Spinal cord (tissue), 10 donors: ENCODE results near the gene CREB3L1. TPM values are rescaled to one million over a fixed set of nuclear protein-coding genes. Genes with fewer than 3 reads are reported as not detected.

Experiments used
- DNase-seq, 6 donors: peaks; one replicate each; pipeline versions ENCODE4 v3.0.0 to v3.0.0-alpha.2; 2013 to 2015; ENCODE audit warnings: low spot score in 6 of 6, low read depth in 4 of 6
- H3K27ac ChIP-seq: one replicate; pipeline ENCODE4 v1.5.1; 2013; ENCODE audit warnings: low read depth, low read length, control low read depth
- H3K27me3 ChIP-seq: one replicate; pipeline ENCODE4 v1.6.1; 2013; ENCODE audit warnings: low read length; ENCODE audit not compliant: control insufficient read depth, insufficient read depth
- H3K36me3 ChIP-seq: one replicate; pipeline ENCODE4 v1.6.1; 2013; ENCODE audit warnings: low read length; ENCODE audit not compliant: control insufficient read depth, insufficient read depth
- H3K4me1 ChIP-seq: one replicate; pipeline ENCODE4 v1.6.1; 2013; ENCODE audit warnings: low read length; ENCODE audit not compliant: control insufficient read depth, insufficient read depth
- H3K4me3 ChIP-seq: one replicate; pipeline ENCODE4 v1.5.1; 2013; ENCODE audit warnings: low read depth, low read length, control low read depth
- H3K9me3 ChIP-seq: one replicate; pipeline ENCODE4 v1.6.1; 2013; ENCODE audit warnings: low read length; ENCODE audit not compliant: control insufficient read depth, insufficient read depth
- WGBS: methylation state at CpG from one replicate; pipeline ENCODE4 v1.1.5; 2013; ENCODE audit warnings: missing lambda C conversion rate; ENCODE audit not compliant: insufficient coverage; 5-methylcytosine and 5-hydroxymethylcytosine counted together
- polyA plus RNA-seq, 2 donors: library from polyadenylated mRNA; unstranded; fragments of 120-200 nt; gene quantifications; one replicate each; pipeline ENCODE4 v1.2.1, GENCODE V29; 2013; ENCODE audit not compliant: insufficient read length in 2 of 2
- total RNA-seq, 2 donors: library from RNA; depleted of rRNA in 1 of 2; stranded (reverse); fragments of 120-200 nt in 1 of 2; fragments of >200 nt in 1 of 2; gene quantifications; one replicate each; pipeline versions ENCODE4 v1.2.3 to v1.2.4, GENCODE V29; 2013 to 2014
- donor health status: healthy.

The CREB3L1 gene
- total and polyA plus RNA-seq, 4 donors, result 12.2 to 21.5 (median 14.0) TPM

- H3K27ac ChIP-seq, result no peak overlapping the region
Observed at GRCh38 chr11:46309814-46310259, 32.4 kb downstream of the CREB3L1 start.

GRCh38 chr11:46315033-46315738, 37.7 kb downstream of the CREB3L1 start:
- peak in 2 of 6 donors; percentile 77 to 81 for DNase-seq
- H3K4me3 ChIP-seq, result no peak overlapping the region
- no peaks in the 10 kb centered on the region for H3K27me3 ChIP-seq
- WGBS, result 50% methylated on average over 10 of the region's 16 CpGs
- peaks cover 4% of the 10 kb centered on the region for H3K4me1 ChIP-seq
- H3K36me3 ChIP-seq, result peaks cover 31% of the 10 kb centered on the region
- no peaks in the 10 kb centered on the region for H3K9me3 ChIP-seq
- H3K27ac ChIP-seq, result no peak overlapping the region

More at GRCh38 chr11:46309814-46310259, 32.4 kb downstream of the CREB3L1 start:
- no peaks in the 10 kb centered on the region for H3K27me3 ChIP-seq
- WGBS, result 52% methylated on average over 2 of the region's 4 CpGs
- H3K4me3 ChIP-seq, result no peak overlapping the region
- peaks cover 14% of the 10 kb centered on the region for H3K36me3 ChIP-seq
- H3K4me1 ChIP-seq, result peaks cover 9% of the 10 kb centered on the region
- DNase-seq, result no peak
- no peaks in the 10 kb centered on the region for H3K9me3 ChIP-seq

DNA sequence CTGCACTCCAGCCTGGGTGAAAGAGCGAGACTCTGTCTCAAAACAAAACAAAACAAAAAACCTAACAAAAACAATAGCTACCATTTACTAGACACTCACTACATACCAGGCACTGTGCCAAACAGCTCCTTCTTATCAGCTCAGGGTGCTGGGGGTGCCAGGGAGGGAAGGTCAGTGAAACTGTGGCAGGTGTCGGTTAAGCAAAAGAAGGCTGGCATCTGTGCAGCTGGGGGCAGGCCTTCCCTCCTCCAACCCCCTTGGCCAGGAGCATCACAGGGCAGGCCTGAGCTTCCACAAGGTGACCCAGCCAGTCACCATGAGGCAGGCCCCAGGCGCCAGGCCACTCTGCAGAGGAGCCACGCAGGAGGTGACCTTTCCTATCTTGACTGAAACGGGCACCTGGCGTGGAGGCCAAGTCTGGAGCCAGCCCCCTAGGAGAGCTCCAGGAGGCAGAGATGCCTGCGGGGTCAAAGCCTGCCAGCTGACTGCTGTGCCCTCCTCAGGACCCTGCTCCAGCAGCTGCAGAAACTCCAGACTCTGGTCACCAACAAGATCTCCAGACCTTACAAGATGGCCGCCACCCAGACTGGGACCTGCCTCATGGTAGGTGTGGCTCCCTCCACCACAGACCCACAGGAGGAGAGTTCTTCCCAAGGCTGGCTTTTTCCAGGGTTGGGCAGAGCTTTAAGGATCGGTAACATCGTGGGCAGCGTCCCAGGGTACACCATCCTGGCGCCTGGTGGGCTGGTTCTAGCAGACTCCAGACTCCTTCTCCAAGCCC, 38.5 kb downstream of the CREB3L1 start:
- DNase-seq, result no peak
- Histone ChIP-seq H3K4me1 (peaks cover 4% of the 10 kb centered on the region), H3K4me3 (no peak overlapping the region), H3K27ac (no peak overlapping the region), H3K27me3 (no peaks in the 10 kb centered on the region), H3K36me3 (peaks cover 36% of the 10 kb centered on the region), H3K9me3 (no peaks in the 10 kb centered on the region)
- WGBS, result 94% methylated on average over 11 of the region's 12 CpGs

- Histone ChIP-seq H3K36me3 (peaks cover 33% of the 10 kb centered on the region), H3K9me3 (no peaks in the 10 kb centered on the region), H3K4me3 (no peak overlapping the region), H3K27me3 (no peaks in the 10 kb centered on the region), H3K4me1 (peaks cover 4% of the 10 kb centered on the region), H3K27ac (no peak overlapping the region)
- DNase-seq, result no peak
- WGBS, result 97% methylated on average over 5 of the region's 5 CpGs
Observed at GRCh38 chr11:46319074-46319453, 41.6 kb downstream of the CREB3L1 start.

DNA sequence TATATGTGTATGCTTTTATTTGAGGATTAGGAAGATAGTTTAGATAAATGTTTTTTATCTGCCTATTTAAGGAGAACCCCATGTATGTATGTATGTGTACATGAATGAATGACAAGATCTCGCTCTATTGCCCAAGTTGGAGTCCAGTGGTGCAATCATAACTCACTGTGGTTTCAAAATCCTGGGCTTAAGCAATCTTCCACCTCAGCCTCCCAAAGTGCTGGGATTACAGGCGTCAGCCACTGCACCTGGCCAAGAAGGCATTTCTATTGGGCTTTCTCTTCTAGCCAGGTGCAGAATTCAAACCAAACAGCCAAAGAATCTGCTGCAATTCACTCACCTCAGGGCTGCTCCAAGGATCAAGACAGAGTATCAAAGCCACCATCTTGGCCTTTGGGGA, 44.3 kb downstream of the CREB3L1 start:
- Histone ChIP-seq H3K4me1 (peaks cover 4% of the 10 kb centered on the region), H3K9me3 (no peaks in the 10 kb centered on the region), H3K36me3 (peaks cover 23% of the 10 kb centered on the region), H3K27ac (no peak overlapping the region), H3K27me3 (no peaks in the 10 kb centered on the region), H3K4me3 (no peak overlapping the region)
- WGBS, result 93% methylated on average over 2 of the region's 2 CpGs
- no peak for DNase-seq

GRCh38 chr11:46322759-46323158, 45.3 kb downstream of the CREB3L1 start:
- Histone ChIP-seq H3K4me1 (peaks cover 4% of the 10 kb centered on the region), H3K9me3 (no peaks in the 10 kb centered on the region), H3K27ac (no peak overlapping the region), H3K4me3 (no peak overlapping the region), H3K27me3 (peaks cover 2% of the 10 kb centered on the region), H3K36me3 (peaks cover 16% of the 10 kb centered on the region)
- 83% methylated on average over 5 of the region's 6 CpGs for WGBS
- DNase-seq, result no peak

DNA sequence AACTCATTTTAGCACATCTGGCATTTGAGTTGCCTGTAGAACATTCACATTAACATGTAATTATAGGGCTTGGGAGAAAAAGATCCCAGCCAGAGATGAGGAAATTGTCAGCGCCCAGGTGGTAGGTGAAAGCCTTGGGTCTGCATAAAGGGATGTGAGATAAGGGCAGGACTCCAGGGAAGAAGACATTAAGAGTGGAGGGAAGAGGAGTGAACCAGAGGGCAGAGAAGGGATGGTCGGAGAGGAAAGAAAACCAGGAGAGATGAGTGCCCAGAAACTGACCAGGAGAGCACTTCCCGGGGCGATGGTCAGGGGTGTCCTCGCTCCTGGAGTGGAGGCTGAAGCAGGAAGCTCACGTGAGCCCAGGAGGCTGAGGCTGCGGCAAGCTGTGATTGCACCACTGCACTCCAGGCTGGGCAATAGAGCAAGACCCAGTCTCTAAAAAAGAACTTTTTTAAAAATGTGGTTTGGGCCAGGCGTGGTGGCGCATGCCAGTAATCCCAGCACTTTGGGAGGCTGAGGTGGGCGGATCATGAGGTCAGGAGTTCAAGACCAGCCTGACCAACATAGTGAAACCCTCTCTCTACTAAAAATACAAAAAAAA, 49.5 kb downstream of the CREB3L1 start:
- H3K4me1 ChIP-seq, result peaks cover 22% of the 10 kb centered on the region
- DNase-seq, result no peak
- no peak overlapping the region for H3K4me3 ChIP-seq
- no peaks in the 10 kb centered on the region for H3K36me3 ChIP-seq
- H3K27ac ChIP-seq, result no peak overlapping the region
- 98% methylated on average over 7 of the region's 10 CpGs for WGBS
- peaks cover 6% of the 10 kb centered on the region for H3K27me3 ChIP-seq
- H3K9me3 ChIP-seq, result no peaks in the 10 kb centered on the region

GRCh38 chr11:46327829-46328228, 50.4 kb downstream of the CREB3L1 start:
- Histone ChIP-seq H3K27me3 (peaks cover 12% of the 10 kb centered on the region), H3K9me3 (no peaks in the 10 kb centered on the region), H3K4me1 (peaks cover 28% of the 10 kb centered on the region), H3K4me3 (no peak overlapping the region), H3K36me3 (no peaks in the 10 kb centered on the region), H3K27ac (no peak overlapping the region)
- WGBS, result 52% methylated on average over 6 of the region's 8 CpGs
- DNase-seq, result no peak

GRCh38 chr11:46330154-46330553, 52.7 kb downstream of the CREB3L1 start:
- no peaks in the 10 kb centered on the region for H3K36me3 ChIP-seq
- H3K4me3 ChIP-seq, result no peak overlapping the region
- 49% methylated on average over 4 of the region's 5 CpGs for WGBS
- H3K27me3 ChIP-seq, result peaks cover 18% of the 10 kb centered on the region
- no peaks in the 10 kb centered on the region for H3K9me3 ChIP-seq
- no peak overlapping the region for H3K27ac ChIP-seq
- peaks cover 42% of the 10 kb centered on the region for H3K4me1 ChIP-seq
- no peak for DNase-seq
